Stomach (tissue), 4 donors: ENCODE data around the gene MYPN.

Experiments used
- CTCF ChIP-seq, 7 experiments: fragments of 450-650 bp in 4 of 7; fragments of 200-600 bp in 3 of 7; sonication (generic) in 3 of 7; IDR thresholded peaks; one replicate each; pipeline ENCODE4 v1.5.1; 2016 to 2019; ENCODE audit warnings: antibody characterized with exemption in 7 of 7, control low read depth in 2 of 7, mild to moderate bottlenecking in 1 of 7
- POLR2A ChIP-seq, 4 donors: fragments of 450-650 bp; IDR thresholded peaks; one replicate each; pipeline ENCODE4 v1.6.1; 2016; ENCODE audit warnings: antibody characterized with exemption in 4 of 4, control low read depth in 2 of 4, mild to moderate bottlenecking in 1 of 4, moderate library complexity in 1 of 4

GRCh38 chr10:68231817-68232251, 122.5 kb downstream of the MYPN start, which contains the start of gene ATOH7:
- TF ChIP-seq POLR2A (IDR thresholded peaks at IDR 0.05) (no peak), CTCF (IDR thresholded peaks at IDR 0.05) (no peak)
